Stimulated activated CD8-positive, alpha-beta memory T cell treated with anti-CD3 and anti-CD28 coated beads, Interleukin-7, amount 100 ng/mL, for 24 hours (primary cell): ENCODE measurements around the gene ATXN1.

Experiments
- DNase-seq: peaks from one replicate; pipeline ENCODE4 v3.0.0-alpha.2; 2020; ENCODE audit warnings: low read depth

Gene ATXN1

DNA sequence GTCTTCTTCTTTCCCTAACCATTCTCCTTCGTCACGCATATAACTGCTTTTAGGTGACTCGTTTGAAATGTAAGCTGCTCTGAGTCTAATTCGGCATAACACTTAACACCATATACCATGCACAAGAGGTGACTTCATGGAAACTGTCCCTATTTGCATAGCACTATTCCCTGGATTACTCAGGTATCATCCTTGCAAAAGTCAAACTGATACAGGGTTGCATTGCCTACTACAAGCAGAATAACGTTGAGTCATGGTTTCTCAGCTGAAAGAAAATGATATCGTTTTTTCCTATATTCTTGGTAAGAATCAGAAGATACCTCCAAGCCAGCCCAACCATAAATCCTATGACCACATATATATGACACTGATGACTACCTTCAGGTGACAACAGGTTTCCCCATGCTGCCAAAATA lies 227.5 kb downstream of the ATXN1 start:
- no peak for DNase-seq

DNA sequence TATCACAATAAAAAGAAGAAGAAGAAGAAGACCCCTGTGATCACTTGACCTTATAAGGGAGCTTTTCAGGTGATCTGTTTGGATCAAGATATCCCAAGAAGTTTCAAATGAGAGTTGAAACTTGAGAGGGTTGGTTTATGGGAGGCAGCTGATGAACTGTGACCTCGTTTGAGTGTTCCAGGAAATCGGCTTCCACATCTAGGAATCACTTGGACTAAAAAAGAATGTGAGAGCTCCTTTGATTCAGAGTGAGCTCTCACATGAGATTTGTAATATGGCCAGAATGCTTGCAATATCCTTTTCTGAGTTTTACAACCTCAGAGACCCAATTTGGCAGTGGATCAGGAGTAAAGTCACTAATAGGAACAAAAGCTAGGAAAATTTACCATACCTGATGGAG lies 228.1 kb downstream of the ATXN1 start:
- DNase-seq, result no peak

DNA sequence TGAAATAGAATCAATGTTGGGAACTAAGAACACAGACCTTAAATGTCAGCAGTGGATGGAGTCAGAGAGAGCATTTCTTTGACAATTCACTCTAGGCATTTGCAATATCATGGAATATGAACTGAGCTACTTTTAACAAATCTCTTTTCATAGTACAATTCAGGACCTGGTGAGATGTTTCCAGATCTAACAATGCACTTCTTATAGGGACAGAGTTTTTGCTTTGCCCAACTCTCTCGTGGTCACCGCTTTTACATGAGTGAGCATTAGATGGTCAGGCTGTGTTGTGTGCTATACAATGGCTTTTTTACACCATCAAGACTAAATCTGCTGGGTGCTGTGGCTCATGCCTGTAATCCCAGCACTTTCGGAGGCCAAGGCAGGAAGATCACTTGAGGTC lies 233.6 kb downstream of the ATXN1 start:
- DNase-seq, result no peak

DNA sequence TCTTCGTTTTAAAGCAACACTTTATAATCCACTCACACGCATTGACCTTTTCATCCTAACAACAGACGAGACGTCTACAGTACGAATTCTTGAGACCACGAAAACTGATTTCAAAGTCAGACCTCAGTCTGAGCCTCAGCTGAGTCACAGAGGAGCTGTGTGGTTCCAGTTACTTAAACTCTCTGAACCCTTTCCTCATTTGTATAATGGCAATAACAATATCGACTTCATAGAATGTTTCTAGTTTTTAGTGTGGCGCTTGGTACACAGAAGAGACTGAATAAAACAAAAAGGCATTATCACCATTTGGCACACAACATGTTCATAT lies 236.9 kb downstream of the ATXN1 start:
- no peak for DNase-seq

DNA sequence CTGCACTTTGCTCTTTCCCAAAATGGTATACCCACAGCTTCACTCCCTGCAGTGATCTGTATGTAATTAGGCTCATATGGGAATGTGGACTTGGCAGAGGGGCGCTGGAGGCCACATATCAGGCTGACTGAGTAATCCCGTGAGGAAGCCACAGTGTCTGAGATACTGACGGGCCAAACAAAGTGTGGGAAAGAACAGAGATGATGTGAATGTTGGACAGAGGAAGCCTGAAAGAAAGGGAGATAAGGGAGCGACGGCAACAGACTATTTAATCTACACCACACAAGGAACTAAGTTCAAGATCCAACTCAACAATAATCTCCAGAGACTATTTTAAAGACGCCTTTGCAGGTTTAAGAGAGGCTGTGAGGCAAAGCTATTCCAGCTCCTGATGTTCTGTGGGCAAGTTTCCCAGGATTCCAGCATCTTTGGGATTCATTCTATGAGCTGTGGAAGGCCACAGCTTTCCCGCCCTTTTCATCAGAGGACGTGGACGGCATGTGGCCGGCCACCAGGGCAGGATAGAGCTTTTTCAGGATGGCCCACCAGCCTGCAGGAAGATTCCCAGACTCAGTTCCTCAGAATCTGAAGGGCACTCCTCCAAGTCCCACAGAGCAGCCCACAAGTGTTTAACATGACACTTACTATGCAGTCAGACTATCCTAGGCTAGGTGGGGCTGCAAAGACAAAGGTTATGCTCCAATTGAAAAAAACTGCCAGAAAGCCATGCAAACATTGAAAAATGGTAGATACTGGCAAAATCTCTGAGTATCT lies 237.5 kb downstream of the ATXN1 start:
- DNase-seq, result no peak

DNA sequence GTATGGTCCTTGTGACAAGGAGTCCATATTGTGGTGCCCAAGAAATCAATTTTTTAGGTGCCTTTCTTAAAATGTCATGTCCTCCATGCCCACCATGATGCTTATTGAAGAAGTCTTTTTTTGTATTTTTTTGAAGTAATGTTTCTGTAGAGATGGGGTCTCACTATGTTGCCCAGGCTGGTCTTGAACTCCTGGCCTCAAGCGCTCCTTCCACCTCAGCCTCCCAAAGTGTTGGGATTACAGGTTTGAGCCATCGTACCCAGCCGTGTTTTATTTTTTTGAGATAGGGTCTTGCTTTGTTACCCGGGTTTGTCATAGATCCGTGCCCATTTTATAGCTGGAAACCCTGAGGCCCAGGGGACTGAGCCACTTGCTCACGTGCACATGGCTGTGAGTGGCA lies 238.3 kb downstream of the ATXN1 start:
- no peak for DNase-seq

DNA sequence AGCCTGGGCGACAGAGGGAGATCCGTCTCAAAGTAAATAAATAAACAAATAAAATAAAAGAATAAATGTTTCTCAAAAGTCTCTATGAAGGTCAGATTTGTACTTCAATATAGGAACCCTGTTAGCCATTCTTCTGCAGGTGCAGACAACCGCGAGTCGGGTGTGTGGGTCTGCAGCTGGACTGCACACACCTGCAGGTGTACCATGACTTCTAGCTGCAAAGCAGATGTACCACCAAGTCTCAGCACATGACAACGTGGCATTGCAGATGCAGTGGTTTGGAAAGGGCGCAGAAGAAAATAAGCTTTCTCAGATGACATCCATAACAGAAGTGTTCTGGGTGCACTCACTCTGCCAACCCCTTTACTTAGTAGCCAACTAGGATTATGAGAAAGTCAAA lies 239.7 kb downstream of the ATXN1 start:
- DNase-seq, result no peak

DNA sequence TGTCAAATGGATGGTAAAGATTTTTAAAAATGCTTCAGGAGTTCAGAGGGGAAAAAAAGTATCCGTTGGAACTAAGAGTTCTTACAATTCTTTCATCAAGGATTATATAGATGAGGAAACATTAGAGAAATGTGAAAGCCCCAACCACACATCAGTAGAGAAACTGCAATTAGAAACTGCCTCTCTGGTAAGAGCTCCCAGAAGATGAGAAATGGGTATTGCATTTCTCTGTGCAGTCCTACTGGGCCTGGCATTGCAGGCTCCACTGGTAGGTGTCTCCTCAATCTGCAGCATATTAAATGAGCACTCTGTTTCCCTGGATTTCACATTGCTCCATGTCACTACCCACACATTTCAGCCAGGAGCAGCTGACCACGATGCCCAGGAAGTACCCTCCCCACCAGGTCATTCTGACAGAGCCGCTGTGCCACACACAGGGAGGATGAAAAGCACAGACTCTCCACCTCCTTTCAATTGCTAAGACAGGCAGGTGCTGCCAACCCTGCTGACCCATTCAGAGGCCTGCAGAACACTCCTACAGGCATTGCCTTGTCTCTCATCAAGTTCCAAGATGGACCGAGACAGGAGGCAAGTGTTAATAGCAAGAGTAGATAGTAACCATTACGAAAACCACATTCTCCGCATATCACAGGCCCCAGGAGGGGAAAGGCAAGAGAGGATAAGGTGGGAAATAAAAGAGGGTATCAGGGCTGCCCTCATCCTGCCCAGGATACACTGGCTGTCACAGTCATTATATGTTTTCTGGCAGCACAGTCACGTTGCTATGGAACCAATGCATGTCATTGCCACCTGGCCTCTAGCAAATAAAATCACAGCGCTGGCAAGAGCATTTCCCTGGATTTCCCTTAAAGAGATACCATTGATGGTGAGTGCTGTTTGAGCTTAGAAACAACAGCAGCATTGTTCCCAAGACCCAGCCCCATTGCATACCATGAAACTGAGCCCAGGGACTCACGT lies 241.7 kb downstream of the ATXN1 start:
- DNase-seq, result no peak

DNA sequence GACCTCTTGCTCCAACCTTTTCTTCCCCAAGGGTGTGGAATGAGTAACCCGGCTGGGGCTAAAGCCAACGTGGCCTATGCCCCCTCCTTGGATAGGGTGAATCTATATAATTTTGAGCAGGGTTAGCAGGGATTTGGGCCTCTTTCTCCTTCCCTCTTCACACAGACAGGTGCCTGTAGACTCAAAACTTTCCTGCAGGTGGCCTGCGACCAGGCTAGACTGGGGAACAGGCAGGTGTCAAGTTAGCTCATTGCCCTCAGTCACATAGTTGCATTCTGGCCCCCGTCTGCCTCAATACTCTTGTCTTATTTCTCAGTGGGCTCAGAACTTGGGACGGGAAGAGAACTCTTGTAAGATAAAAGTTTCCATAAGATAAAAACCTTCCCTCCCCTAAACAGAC lies 243.0 kb downstream of the ATXN1 start:
- DNase-seq, result no peak

DNA sequence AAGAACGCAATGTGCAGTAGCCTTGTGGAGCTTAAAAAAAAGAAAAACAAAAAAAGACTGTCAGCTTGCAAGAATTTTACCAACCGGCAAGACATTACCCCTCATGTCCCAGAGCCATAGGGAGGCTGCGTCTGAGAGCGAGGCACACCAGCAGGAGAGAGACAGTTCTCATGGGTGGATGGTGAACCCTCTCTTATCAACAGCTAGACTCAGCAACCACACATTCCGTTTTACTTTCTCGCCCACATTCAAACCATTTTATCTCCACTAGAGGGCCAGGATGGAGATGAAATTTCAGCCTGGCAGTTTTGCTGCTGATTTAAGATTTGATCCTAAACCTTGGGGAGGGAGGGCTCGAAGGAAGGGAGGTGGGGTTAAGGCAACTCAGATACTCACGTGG lies 247.0 kb downstream of the ATXN1 start:
- no peak for DNase-seq

DNA sequence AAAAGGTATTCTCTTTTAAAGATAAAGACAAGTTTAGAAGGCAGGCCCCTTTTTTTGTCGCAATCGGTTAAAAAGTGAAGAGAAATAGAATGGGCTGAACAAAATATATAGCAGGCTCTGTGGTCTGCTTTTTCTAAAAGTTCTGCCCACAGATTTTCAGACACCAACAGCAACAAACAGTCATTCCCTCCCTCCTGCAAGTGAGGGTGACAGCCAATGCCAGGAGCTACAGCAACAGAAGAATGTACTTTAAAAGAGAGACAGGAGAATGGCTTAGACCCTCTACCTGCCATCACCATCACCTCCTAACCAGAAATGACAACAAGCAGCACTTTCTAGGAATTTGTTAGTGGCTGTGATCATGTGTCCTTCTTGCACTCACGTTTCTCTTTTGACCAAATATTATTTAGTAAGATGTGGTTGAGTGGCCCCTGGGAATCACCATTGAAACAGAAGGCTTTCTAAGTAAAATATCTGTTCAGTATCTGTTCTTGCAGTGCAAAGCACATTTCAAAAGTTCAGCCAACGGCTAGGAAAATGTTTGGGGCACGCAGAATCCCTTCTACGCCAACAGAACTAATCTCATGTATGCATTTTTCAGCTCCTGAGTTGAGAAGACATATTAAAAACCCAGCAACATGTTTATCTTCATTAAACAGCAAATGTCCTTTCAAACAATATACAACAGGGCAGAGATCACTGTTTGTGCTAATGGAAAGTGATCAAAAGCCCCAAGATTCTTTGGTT lies 248.5 kb downstream of the ATXN1 start:
- no peak for DNase-seq

DNA sequence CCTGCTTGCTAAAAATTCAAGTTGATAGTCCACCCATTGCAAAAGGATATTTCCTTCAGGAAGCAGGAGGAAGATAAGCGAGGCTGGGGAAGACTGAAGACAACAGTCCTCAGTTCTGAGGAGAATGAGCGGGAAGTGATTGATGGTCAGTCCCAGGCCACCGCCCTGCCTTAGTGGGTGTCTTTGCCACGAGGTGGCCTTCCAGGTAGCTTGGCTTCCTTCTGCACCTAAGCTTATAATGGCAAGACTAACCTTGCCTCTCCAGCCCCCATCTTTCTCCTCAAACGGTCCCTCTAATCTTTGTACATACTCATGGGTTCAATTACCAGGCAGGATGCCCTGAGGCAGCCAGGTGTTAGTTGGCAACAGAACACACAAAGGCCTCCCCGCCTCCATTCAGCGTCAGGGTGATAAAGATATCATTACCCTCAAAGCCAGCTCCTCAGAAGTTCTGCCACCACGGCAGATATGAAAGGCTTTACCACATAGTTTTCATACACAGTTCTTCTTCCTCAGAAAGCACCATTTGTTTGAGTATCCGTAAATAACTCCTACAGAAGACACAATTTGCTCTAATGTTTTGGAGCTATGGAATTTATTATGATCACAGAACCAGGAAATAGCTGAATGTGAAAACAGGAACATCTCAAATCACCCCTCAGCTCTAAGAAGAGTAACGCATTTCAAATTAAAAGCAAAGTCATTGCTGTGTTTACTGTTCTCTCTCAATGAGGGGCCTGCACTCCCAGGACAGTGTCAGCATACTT lies 249.4 kb downstream of the ATXN1 start:
- no peak for DNase-seq

DNA sequence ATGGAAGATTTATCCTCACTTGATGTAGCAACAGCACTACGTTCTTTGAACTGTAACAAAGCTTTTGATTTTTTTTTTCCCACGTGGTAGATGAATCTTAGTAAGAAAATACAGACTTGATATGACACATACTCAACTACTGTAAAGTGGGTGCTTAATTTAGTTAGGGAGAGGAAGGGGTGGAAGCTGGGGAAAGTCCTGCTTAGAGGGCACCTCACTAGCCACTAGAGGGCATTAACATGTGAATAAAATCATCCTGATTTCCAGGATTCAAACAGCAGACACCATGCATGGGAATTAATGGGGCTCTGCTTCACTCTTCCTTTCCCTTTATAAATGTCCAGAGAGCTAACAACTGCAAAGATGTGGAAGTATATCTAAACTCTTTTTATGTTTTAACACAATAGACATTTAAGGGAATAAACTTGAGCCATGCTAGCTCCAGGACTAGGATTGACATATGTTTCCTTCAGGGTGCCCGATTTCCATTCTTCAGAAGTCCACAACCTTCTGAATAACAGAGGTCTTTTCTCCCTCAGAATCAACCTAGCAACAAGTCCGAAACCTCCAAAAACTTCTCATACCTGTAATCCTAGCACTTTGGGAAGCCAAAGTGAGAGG lies 250.1 kb downstream of the ATXN1 start:
- no peak for DNase-seq

DNA sequence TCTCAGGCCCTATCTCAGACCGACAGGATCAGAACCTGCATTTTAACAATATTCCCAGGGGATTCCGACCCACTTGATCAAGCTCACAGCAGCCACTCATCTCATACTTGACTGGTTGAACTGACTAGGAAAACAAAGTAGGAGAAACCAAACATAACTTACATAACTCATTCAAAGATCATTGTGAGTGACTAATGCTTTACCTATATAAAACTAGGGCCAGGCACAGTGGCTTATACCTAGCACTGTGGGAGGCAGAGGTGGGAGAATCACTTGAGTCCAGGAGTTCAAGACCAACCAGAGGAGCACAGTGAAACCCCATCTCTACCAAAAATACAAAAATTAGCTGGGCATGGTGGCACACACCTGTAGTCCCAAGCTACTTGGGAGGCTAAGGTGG lies 251.0 kb downstream of the ATXN1 start:
- no peak for DNase-seq

DNA sequence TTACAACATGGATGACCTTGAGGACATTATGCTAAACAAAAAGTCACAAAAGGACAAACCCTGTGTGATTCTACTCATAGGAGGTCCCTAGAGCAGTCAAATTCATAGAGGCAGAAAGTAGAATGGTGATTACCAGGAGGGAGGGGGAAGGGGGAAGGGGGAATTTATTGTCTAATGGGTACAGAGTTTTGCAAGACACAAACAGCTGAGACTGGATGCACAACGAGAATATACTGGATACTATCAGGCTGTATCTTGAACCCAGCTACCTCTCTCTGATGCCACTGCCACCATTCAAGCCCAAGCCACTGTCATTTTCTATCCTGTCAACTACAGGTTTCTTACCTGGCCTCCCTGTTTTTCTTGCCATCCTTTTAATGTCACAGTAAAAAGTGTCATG lies 252.3 kb downstream of the ATXN1 start:
- DNase-seq, result no peak

DNA sequence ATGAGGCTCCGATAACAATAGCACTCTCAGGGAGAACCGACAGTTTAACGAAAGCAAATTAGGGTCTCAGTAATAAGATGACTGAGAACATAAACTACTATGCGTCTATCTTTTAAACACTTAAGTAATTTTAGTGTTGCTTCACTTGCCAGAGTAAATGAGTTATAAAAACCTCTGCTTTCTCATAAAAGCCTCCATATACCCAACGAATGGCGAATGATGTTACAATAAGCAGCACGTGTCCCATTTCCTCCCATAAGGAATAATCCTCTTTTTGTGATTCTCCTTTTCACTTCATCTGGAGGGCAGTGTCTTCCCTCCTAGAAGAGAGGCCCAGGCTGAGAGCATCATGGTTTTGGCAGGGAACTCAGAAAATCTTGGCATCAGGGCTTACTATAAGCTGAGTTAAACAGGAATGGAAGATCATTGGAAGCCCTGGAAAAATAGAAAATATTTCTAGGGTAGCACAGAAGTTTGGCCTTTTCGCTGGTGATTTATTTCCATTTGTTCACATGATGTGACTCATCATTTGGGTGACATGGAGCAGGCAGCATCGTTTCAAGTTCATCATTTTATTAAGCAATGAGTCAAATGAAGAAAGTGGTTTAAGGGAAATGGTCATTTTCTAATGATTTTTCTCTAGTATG lies 255.4 kb downstream of the ATXN1 start:
- no peak for DNase-seq

DNA sequence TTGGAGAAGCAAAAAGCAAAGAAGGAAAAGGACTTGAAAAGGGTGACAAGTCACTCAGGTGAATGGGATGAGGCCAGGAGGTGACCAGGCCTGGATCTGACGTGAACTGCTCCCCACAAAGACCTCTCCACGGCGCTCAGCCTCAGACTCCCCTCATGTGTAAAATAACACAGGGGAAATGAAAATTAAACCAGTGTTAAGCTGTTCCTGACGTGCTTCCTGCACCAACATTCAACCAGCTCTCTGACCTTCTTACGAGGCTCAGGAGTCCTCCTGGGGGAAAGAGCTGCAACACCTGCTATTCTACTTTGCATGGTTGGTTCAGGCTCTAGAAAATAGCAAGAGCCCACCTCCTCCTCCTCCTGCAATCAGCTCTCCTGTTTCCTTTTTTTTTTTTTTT lies 256.7 kb downstream of the ATXN1 start:
- no peak for DNase-seq

DNA sequence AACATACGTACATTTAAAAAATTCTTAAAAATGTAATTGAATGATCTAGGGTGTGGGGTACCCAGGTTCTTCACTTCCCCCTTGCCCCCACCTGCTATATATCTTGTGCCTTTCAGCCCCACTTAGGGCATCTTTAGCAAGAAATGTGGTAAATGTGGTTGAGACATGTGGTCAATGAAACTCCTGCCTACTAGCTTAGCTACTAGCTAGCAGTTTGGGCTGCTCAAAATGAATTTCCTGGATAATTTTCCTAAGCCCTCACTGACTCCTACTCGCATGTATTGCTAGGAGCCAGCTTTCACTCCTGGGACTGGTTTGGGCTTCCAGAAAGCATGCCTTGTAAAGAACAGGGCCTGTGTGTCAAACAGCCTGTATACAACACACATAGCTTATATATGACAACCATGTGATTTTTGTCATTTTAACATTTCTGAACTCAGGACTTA lies 257.3 kb downstream of the ATXN1 start:
- DNase-seq, result no peak

DNA sequence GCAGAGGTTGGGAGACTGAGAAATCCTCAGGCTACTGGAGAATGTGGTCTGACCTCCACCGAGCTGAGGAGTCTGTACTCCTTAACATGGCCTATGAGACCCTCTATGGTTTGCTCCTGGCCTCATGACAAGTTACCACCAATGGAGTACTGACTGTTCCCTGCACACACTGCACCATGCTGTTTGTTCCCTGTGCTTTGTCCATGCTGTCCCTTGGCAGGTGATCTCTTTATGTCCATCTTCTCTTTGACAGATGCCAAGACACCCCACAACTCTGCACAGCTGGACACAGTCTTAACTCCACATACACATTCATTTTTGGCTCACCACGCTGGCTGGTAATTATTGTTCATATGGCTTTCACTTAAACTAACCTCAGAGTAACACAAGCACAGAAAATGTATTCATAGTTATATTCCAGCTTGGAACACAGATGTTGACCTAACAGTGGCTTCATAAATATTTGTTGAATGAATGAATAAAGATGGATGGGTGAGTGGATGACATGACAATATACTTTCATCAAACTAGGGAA lies 258.0 kb downstream of the ATXN1 start:
- DNase-seq, result no peak

DNA sequence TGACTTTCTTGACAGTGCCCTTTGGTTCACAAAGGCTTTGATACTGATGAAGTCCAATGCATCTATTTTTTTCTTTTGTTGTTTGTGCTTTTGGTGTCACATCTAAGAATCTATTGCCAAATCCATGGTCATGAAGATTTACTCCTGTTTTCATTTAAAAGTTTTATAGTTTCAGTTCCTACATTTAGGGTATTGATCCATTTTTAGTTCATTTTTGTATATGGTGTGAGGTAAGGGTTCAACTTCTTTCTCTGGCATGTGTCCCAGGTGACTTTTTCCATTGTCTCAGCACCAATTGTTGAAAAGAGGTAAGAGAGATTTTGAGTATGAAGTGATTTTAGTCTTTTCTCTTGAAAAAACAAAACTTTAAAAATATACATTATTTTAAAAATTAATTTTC lies 262.3 kb downstream of the ATXN1 start:
- DNase-seq, result no peak

DNA sequence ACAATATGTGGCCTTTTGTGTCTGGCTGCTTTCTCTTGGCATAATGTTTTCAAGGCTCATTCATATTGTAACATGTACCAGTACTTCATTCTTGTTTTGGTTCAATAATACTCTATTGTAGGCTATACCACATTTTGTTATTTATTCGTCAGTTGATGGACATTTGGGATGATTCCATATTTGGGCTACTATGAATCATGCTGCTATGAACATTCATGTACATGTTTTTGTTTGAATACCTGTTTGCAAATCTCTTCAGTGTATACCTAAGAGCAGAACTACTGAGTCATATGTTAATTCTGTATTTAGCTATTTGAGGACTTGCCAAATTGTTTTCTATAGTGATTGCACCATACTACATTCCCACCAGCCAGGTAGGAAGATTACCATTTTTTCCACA lies 263.0 kb downstream of the ATXN1 start:
- DNase-seq, result no peak
